Effector memory CD8-positive, alpha-beta T cell (primary cell): ENCODE measurements around the gene CORO2B.

Source experiments
- ATAC-seq: fragments of 150-1000 bp; cut with Tn5 transposase; replicated peaks from 2 replicates; pipeline ENCODE4 v1.10.0; 2021; ENCODE audit warnings: mild to moderate bottlenecking, moderate library complexity
- DNase-seq, 3 experiments: peaks; one replicate each; pipeline ENCODE4 v3.0.0; 2021
- H3K27ac Mint-ChIP-seq, 2 donors: one replicate each; pipeline ENCODE4 v1.8.0; 2022; ENCODE audit warnings: mild to moderate bottlenecking in 2 of 2, mixed read lengths in 2 of 2, moderate library complexity in 2 of 2
- H3K27me3 Mint-ChIP-seq, 2 donors: one replicate each; pipeline ENCODE4 v1.8.0; 2022; ENCODE audit warnings: mixed read lengths in 2 of 2
- H3K36me3 Mint-ChIP-seq: one replicate; pipeline ENCODE4 v1.8.0; 2022; ENCODE audit warnings: mild to moderate bottlenecking, moderate library complexity, mixed read lengths; ENCODE audit not compliant: insufficient read depth
- H3K4me1 Mint-ChIP-seq, 2 donors: one replicate each; pipeline ENCODE4 v1.8.0; 2022; ENCODE audit warnings: low read depth in 2 of 2, mixed read lengths in 2 of 2
- H3K4me3 Mint-ChIP-seq, 2 donors: one replicate each; pipeline ENCODE4 v1.8.0; 2022; ENCODE audit warnings: mild to moderate bottlenecking in 2 of 2, mixed read lengths in 2 of 2, moderate library complexity in 2 of 2
- H3K9me3 Mint-ChIP-seq, 2 donors: one replicate each; pipeline ENCODE4 v1.8.0; 2022; ENCODE audit warnings: mixed read lengths in 2 of 2

Gene CORO2B

GRCh38 chr15:68584756-68585573 is 6.2 kb downstream of the CORO2B start:
- DNase-seq: no peak
- H3K27ac Mint-ChIP-seq: no peak overlapping the region
- H3K9me3 Mint-ChIP-seq: no peaks in the 10 kb centered on the region
- peaks cover 0 to 2% of the 10 kb centered on the region in 2 donors for H3K4me1 Mint-ChIP-seq
- no peak overlapping the region for H3K4me3 Mint-ChIP-seq
- H3K27me3 Mint-ChIP-seq: peaks cover 28 to 55% of the 10 kb centered on the region in 2 donors
- no peaks in the 10 kb centered on the region for H3K36me3 Mint-ChIP-seq
- ATAC-seq: no peak

- Mint-ChIP-seq H3K9me3 (no peaks in the 10 kb centered on the region), H3K4me3 (no peak overlapping the region), H3K27me3 (peaks cover 25 to 54% of the 10 kb centered on the region in 2 donors), H3K27ac (no peak overlapping the region), H3K4me1 (peaks cover 0 to 2% of the 10 kb centered on the region in 2 donors), H3K36me3 (no peaks in the 10 kb centered on the region)
- DNase-seq (no peak), ATAC-seq (no peak)
These were observed 6.9 kb downstream of the CORO2B start for GRCh38 chr15:68585574-68586273.

- no peak for DNase-seq
- H3K4me1 Mint-ChIP-seq: peaks cover 0 to 2% of the 10 kb centered on the region in 2 donors
These were observed 7.6 kb downstream of the CORO2B start for GRCh38 chr15:68586274-68586961.

GRCh38 chr15:68587769-68588385 is 9.1 kb downstream of the CORO2B start:
- H3K27me3 Mint-ChIP-seq: peaks cover 25 to 50% of the 10 kb centered on the region in 2 donors
- ATAC-seq (no peak), DNase-seq (no peak)
- no peak overlapping the region for H3K4me3 Mint-ChIP-seq
- no peak overlapping the region for H3K27ac Mint-ChIP-seq
- H3K36me3 Mint-ChIP-seq: no peaks in the 10 kb centered on the region
- H3K4me1 Mint-ChIP-seq: peaks cover 0 to 2% of the 10 kb centered on the region in 2 donors
- H3K9me3 Mint-ChIP-seq: no peaks in the 10 kb centered on the region

More at GRCh38 chr15:68586274-68586961, 7.6 kb downstream of the CORO2B start:
- H3K4me3 Mint-ChIP-seq: no peak overlapping the region
- H3K27me3 Mint-ChIP-seq: peaks cover 28 to 54% of the 10 kb centered on the region in 2 donors
- no peak for ATAC-seq
- no peak overlapping the region for H3K27ac Mint-ChIP-seq
- no peaks in the 10 kb centered on the region for H3K9me3 Mint-ChIP-seq
- no peaks in the 10 kb centered on the region for H3K36me3 Mint-ChIP-seq

GRCh38 chr15:68589053-68589452 is 10.3 kb downstream of the CORO2B start:
- Mint-ChIP-seq H3K9me3 (no peaks in the 10 kb centered on the region), H3K4me3 (no peak overlapping the region), H3K36me3 (no peaks in the 10 kb centered on the region), H3K27me3 (peaks cover 25 to 48% of the 10 kb centered on the region in 2 donors), H3K4me1 (peaks cover 0 to 2% of the 10 kb centered on the region in 2 donors), H3K27ac (no peak overlapping the region)
- no peak for ATAC-seq
- DNase-seq: no peak

- Mint-ChIP-seq H3K27ac (no peak overlapping the region), H3K9me3 (no peaks in the 10 kb centered on the region), H3K4me3 (no peak overlapping the region), H3K27me3 (peaks cover 25 to 48% of the 10 kb centered on the region in 2 donors), H3K36me3 (no peaks in the 10 kb centered on the region), H3K4me1 (peaks cover 0 to 2% of the 10 kb centered on the region in 2 donors)
- ATAC-seq: no peak
- no peak for DNase-seq
These were observed 11.3 kb downstream of the CORO2B start for GRCh38 chr15:68589783-68590710.

GRCh38 chr15:68590721-68591389 is 12.1 kb downstream of the CORO2B start:
- Mint-ChIP-seq H3K36me3 (no peaks in the 10 kb centered on the region), H3K27ac (no peak overlapping the region), H3K27me3 (peaks cover 29 to 56% of the 10 kb centered on the region in 2 donors), H3K4me1 (peaks cover 0 to 2% of the 10 kb centered on the region in 2 donors), H3K9me3 (no peaks in the 10 kb centered on the region), H3K4me3 (no peak overlapping the region)
- no peak for ATAC-seq
- DNase-seq: no peak

- H3K36me3 Mint-ChIP-seq: no peaks in the 10 kb centered on the region
- peaks cover 38 to 67% of the 10 kb centered on the region in 2 donors for H3K27me3 Mint-ChIP-seq
- H3K27ac Mint-ChIP-seq: no peak overlapping the region
- no peak for ATAC-seq
- H3K4me3 Mint-ChIP-seq: no peak overlapping the region
- H3K9me3 Mint-ChIP-seq: no peaks in the 10 kb centered on the region
- DNase-seq: no peak
- peaks cover 0 to 2% of the 10 kb centered on the region in 2 donors for H3K4me1 Mint-ChIP-seq
These were observed 13.3 kb downstream of the CORO2B start for GRCh38 chr15:68592054-68592453.

GRCh38 chr15:68592544-68592943 is 13.8 kb downstream of the CORO2B start:
- Mint-ChIP-seq H3K4me3 (no peak overlapping the region), H3K36me3 (no peaks in the 10 kb centered on the region), H3K27ac (no peak overlapping the region), H3K9me3 (no peaks in the 10 kb centered on the region), H3K27me3 (peaks cover 38 to 70% of the 10 kb centered on the region in 2 donors), H3K4me1 (peaks cover 0 to 2% of the 10 kb centered on the region in 2 donors)
- DNase-seq (no peak), ATAC-seq (no peak)

GRCh38 chr15:68593341-68593740 is 14.5 kb downstream of the CORO2B start:
- Mint-ChIP-seq H3K9me3 (no peaks in the 10 kb centered on the region), H3K4me3 (no peak overlapping the region), H3K27ac (no peak overlapping the region), H3K36me3 (no peaks in the 10 kb centered on the region), H3K27me3 (peaks cover 38 to 76% of the 10 kb centered on the region in 2 donors), H3K4me1 (no peaks in the 10 kb centered on the region)
- DNase-seq: no peak
- ATAC-seq: no peak

- DNase-seq: no peak
- Mint-ChIP-seq H3K36me3 (no peaks in the 10 kb centered on the region), H3K4me3 (no peak overlapping the region), H3K27me3 (peaks cover 37 to 73% of the 10 kb centered on the region in 2 donors), H3K27ac (no peak overlapping the region), H3K9me3 (no peaks in the 10 kb centered on the region), H3K4me1 (no peaks in the 10 kb centered on the region)
- no peak for ATAC-seq
These were observed 15.2 kb downstream of the CORO2B start for GRCh38 chr15:68593828-68594532.
